H1 (cell line): Measurements from ENCODE around the gene CEP76. TPM values are rescaled to one million over a fixed set of nuclear protein-coding genes. Genes with fewer than 3 reads are reported as not detected.

Experiments used
- ASH2L ChIP-seq: fragments of 200-600, 300-600 bp; sonication (generic); IDR thresholded peaks from one replicate; pipeline ENCODE4 v1.7.1; 2017; ENCODE audit warnings: low read length
- CBX5 ChIP-seq: fragments of 300-800, 300-1000 bp; sonication (generic); IDR thresholded peaks from 2 replicates; pipeline ENCODE4 v1.7.1; 2016; ENCODE audit warnings: antibody characterized with exemption, low read length, low read depth
- CHD2 ChIP-seq: IDR thresholded peaks from 2 replicates; pipeline ENCODE4 v1.6.1; 2012; ENCODE audit warnings: low read length, improper control_type of control experiment
- KDM4A ChIP-seq: IDR thresholded peaks from one replicate; pipeline ENCODE4 v1.7.1; 2012; ENCODE audit warnings: low read depth, mild to moderate bottlenecking, moderate library complexity, low read length, inconsistent platforms; ENCODE audit not compliant: severe bottlenecking
- NANOG ChIP-seq: IDR thresholded peaks from 2 replicates; pipeline ENCODE4 v1.6.1; 2011; ENCODE audit warnings: low read length, low read depth, mild to moderate bottlenecking, inconsistent platforms; ENCODE audit not compliant: insufficient read depth, poor library complexity, severe bottlenecking
- PHF8 ChIP-seq: fragments of 200-600 bp; sonication (generic); conservative IDR thresholded peaks from 2 replicates; pipeline ENCODE4 v1.7.1; 2012; ENCODE audit warnings: low read depth, mild to moderate bottlenecking, inconsistent platforms, low read length, moderate library complexity
- POLR2A ChIP-seq, 2 experiments: IDR thresholded peaks; 1 replicate in 1 of 2; 2 replicates in 1 of 2; pipeline ENCODE4 v1.6.1; 2011; ENCODE audit warnings: low read depth in 2 of 2, low read length in 2 of 2, mild to moderate bottlenecking in 2 of 2; ENCODE audit errors: control extremely low read depth in 1 of 2
- POLR2AphosphoS5 ChIP-seq: IDR thresholded peaks from 2 replicates; pipeline ENCODE4 v1.6.1; 2011; ENCODE audit warnings: low read depth, low read length
- POU5F1 ChIP-seq: IDR thresholded peaks from 2 replicates; pipeline ENCODE4 v1.6.1; 2011; ENCODE audit warnings: low read depth, mild to moderate bottlenecking, low read length, moderate library complexity
- RAD21 ChIP-seq, 2 experiments: IDR thresholded peaks in 1 of 2; conservative IDR thresholded peaks in 1 of 2; 2 replicates each; pipeline ENCODE4 v1.6.1; 2011; ENCODE audit warnings: low read depth in 2 of 2, low read length in 2 of 2, improper control_type of control experiment in 1 of 2, inconsistent platforms in 1 of 2, mild to moderate bottlenecking in 1 of 2, moderate library complexity in 1 of 2
- RBBP5 ChIP-seq: IDR thresholded peaks from 2 replicates; pipeline ENCODE4 v1.7.1; 2012; ENCODE audit warnings: low read depth, mild to moderate bottlenecking, inconsistent platforms, low read length, moderate library complexity, borderline replicate concordance
- SAP30 ChIP-seq: fragments of 300-600 bp; sonication (generic); IDR thresholded peaks from 2 replicates; pipeline ENCODE4 v1.7.1; 2012; ENCODE audit warnings: low read length, moderate library complexity, mild to moderate bottlenecking, inconsistent platforms; ENCODE audit not compliant: insufficient read depth, insufficient replicate concordance
- SIN3A ChIP-seq, 2 experiments: IDR thresholded peaks in 1 of 2; conservative IDR thresholded peaks in 1 of 2; 2 replicates each; pipeline ENCODE4 v1.6.1; 2011 to 2012; ENCODE audit warnings: low read length in 2 of 2, improper control_type of control experiment in 1 of 2, low read depth in 1 of 2, mild to moderate bottlenecking in 1 of 2
- SP4 ChIP-seq: IDR thresholded peaks from 2 replicates; pipeline ENCODE4 v1.6.1; 2012; ENCODE audit warnings: low read length, inconsistent platforms
- SUZ12 ChIP-seq: fragments of 200-600 bp; sonication (generic); IDR thresholded peaks from 2 replicates; pipeline ENCODE4 v1.6.1; 2012; ENCODE audit warnings: mild to moderate bottlenecking, inconsistent platforms, low read length, moderate library complexity, mixed read lengths
- TAF1 ChIP-seq: IDR thresholded peaks from 2 replicates; pipeline ENCODE4 v1.6.1; 2011; ENCODE audit warnings: mild to moderate bottlenecking, low read depth, low read length
- TAF7 ChIP-seq: optimal IDR thresholded peaks from 2 replicates; pipeline ENCODE3; 2011; ENCODE audit warnings: low read depth, mild to moderate bottlenecking, inconsistent platforms, low read length, moderate library complexity, borderline replicate concordance
- TBP ChIP-seq: IDR thresholded peaks from 2 replicates; pipeline ENCODE4 v1.6.1; 2011; ENCODE audit warnings: low read depth, low read length, improper control_type of control experiment
- YY1 ChIP-seq: IDR thresholded peaks from 2 replicates; pipeline ENCODE4 v1.6.1; 2011; ENCODE audit warnings: low read depth, mild to moderate bottlenecking, low read length
- ZNF274 ChIP-seq: IDR thresholded peaks from 2 replicates; pipeline ENCODE4 v1.7.0; 2012; ENCODE audit warnings: low read length, borderline replicate concordance; ENCODE audit errors: extremely low read depth
- polyA plus RNA-seq, 7 experiments: library from polyadenylated mRNA; depleted of rRNA in 3 of 7; stranded (reverse) in 5 of 7; unstranded in 2 of 7; fragments of >200 nt in 5 of 7; fragments of 200-250 nt in 2 of 7; gene quantifications; 1 replicate in 5 of 7; 2 replicates in 1 of 7; 4 replicates in 1 of 7; pipeline versions ENCODE4 v1.2.1 to v1.2.3, GENCODE V29; 2011 to 2013; ENCODE audit warnings: missing spikeins in 2 of 7, mixed read lengths in 2 of 7
- total RNA-seq: library from RNA; stranded (reverse); fragmentation: NEBNext Ultra II Directional; extraction: Animal tissue kit (Norgen Biotek cat#: 25700); gene quantifications from 2 replicates; pipeline ENCODE4 v1.2.1, GENCODE V29; 2021
- TF ChIP-seq, protein P1 (sequence below), 3 experiments: IDR thresholded peaks; 1 replicate in 2 of 3; 2 replicates in 1 of 3; pipeline versions ENCODE4 v1.5.1 to v1.6.1; 2011; ENCODE audit warnings: low read length in 3 of 3, mild to moderate bottlenecking in 3 of 3, inconsistent platforms in 2 of 3, low read depth in 1 of 3, moderate library complexity in 1 of 3; ENCODE audit not compliant: insufficient read depth in 1 of 3; ENCODE audit errors: control extremely low read depth in 1 of 3

The CEP76 gene
- total and polyA plus RNA-seq, 2 of the 8 experiments (the other 6 are each of a cell fraction or from before 2014, with no cell fraction given), result 9.0 to 18.1 TPM

DNA sequence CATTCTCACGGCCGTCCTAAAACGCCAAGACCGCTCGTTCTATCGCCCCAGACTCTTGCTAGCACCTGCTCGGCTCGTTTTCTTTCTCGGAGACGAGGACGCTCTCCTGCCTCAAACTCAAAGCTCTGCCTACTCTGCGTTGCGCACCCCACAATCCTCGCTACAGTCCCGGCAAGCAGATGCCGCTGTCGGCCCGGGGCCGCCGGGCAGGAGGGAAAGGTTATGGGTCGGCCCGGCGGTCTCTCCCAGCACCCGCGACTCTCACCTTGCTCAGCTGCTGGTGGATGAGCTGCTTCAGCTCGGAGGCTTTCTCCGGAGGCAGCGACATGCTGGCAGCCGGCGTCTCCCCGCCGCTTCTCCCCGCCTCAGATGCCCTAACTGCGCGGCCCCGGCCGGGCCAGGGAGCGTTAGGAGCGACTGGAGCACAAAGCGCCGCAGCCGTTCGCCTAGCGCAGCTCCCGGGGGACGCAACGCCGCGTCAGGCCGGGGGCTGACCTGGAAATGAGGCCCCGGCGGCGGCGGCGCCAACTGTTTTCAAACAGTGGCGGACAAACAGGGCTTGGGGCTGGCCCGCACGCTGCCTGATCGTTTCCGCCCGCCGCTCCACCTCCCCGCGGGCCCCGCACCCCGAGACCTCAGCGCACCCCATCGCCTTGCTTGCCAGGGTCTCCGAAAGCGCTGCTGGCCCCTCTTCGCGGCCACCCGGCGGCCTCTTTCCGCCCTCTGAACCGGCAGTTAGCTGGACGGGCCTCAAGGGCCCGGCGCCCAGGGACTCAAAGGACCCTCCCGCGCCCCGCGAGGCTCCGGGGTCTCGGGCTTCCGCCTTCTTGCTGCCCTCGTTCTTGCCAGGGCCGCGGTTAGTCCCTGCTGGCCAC is at the start of gene CEP76, which contains the start of gene PSMG2 (continued):
- TF ChIP-seq POLR2A (IDR thresholded peaks at IDR 0.05; ENCODE audit: control extremely low read depth in 1 of 2, low read depth in 2 of 2, low read length in 2 of 2) (peak; percentile 28 to 95), NANOG (no peak), POLR2AphosphoS5 (peak; percentile 77), YY1 (0 out of 2 replicates have a peak, but pooled peaks have one; percentile 24), CBX5 (no peak), PHF8 (peak; percentile 76), TAF7 (peak; percentile 92), CHD2 (peak; percentile 73), POU5F1 (no peak), SAP30 (no peak), RAD21 (IDR thresholded peaks at IDR 0.05 in 1 of 2, conservative IDR thresholded peaks at IDR 0.05 in 1 of 2; ENCODE audit: low read depth in 2 of 2, low read length in 2 of 2) (no peak), ZNF274 (no peak), SUZ12 (no peak), SIN3A (conservative IDR thresholded peaks at IDR 0.05 in 1 of 2, IDR thresholded peaks at IDR 0.05 in 1 of 2; ENCODE audit: low read depth in 1 of 2, low read length in 2 of 2) (peak in 1 of 2 experiments; percentile 69; a peak in 1 of 4 replicates), TBP (peak; percentile 83), ASH2L (peak; percentile 83), TAF1 (peak; percentile 97), RBBP5 (peak; percentile 93; the same call in 1 of the 2 replicates), KDM4A (peak; percentile 48), SP4 (peak; percentile 99)
- TF ChIP-seq, protein P1, sequence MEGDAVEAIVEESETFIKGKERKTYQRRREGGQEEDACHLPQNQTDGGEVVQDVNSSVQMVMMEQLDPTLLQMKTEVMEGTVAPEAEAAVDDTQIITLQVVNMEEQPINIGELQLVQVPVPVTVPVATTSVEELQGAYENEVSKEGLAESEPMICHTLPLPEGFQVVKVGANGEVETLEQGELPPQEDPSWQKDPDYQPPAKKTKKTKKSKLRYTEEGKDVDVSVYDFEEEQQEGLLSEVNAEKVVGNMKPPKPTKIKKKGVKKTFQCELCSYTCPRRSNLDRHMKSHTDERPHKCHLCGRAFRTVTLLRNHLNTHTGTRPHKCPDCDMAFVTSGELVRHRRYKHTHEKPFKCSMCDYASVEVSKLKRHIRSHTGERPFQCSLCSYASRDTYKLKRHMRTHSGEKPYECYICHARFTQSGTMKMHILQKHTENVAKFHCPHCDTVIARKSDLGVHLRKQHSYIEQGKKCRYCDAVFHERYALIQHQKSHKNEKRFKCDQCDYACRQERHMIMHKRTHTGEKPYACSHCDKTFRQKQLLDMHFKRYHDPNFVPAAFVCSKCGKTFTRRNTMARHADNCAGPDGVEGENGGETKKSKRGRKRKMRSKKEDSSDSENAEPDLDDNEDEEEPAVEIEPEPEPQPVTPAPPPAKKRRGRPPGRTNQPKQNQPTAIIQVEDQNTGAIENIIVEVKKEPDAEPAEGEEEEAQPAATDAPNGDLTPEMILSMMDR (IDR thresholded peaks at IDR 0.05; ENCODE audit: control extremely low read depth in 1 of 3, insufficient read depth in 1 of 3, low read depth in 1 of 3, low read length in 3 of 3), result peak in 1 of 3 experiments; percentile 6; a peak in 1 of 4 replicates
